AG08395 (cell line): Measurements from ENCODE around the gene SNAPC5.
"Not testable (repeated sequence)": the region's sequence is repeated elsewhere in the genome, so short reads cannot be mapped to it uniquely, and the experiment has no call there.

Experiments
- DNase-seq: peaks from one replicate; pipeline ENCODE4 v3.0.0; 2012; ENCODE audit warnings: mixed read lengths, low spot score

The SNAPC5 gene, protein sequence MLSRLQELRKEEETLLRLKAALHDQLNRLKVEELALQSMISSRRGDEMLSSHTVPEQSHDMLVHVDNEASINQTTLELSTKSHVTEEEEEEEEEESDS

GRCh38 chr15:66497502-66498455, at the start of gene SNAPC5:
SNAPC5 (minus strand) TSS chr15:66497762; CDS start chr15:66497731, 31 bp downstream.
- peak; percentile 94 for DNase-seq

DNA sequence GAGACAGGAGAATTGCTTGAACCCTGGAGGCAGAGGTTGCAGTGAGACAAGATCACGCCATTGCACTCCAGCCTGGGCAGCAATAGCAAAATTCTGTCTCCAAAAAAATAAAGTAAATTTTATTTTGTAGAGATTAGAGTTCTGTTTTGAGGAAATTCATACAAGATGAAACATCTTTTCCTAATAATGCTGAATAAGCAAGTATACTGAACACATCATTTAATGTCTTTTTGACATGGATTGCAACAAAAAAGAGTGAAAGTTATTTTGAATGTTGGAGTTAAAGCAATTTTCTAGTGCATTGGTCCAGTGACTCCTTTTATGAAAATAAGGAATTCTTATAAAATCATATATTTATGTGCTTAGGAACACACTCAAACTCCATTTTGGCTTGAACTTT, 47.7 kb upstream of the SNAPC5 start:
- DNase-seq = no peak

GRCh38 chr15:66542896-66543295, 45.3 kb upstream of the SNAPC5 start:
- DNase-seq = no peak

- no peak for DNase-seq
Measured at GRCh38 chr15:66535056-66535455, 37.5 kb upstream of the SNAPC5 start.

- DNase-seq = no peak
Measured at GRCh38 chr15:66524838-66525237, 27.3 kb upstream of the SNAPC5 start.

DNA sequence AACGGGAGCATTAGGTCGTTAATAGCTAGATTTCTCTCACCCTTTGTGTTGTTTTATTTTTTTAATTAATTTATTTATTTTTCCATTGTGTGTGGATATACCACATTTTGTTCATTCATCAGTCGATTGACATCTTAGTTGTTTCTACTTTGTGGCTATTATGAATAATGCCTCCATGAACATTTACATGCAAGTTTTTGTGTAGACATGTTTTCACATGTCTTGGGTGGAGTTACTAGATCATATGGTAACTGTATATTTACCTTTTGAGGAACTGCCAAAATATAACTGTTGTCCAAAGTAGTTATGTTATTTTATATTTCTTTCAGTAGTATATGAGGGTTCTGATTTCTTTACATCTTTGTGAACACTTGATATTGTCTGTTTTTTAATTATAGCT, 26.4 kb upstream of the SNAPC5 start:
- no peak for DNase-seq

- peak; percentile 32 for DNase-seq
Measured at GRCh38 chr15:66515901-66516322, 18.4 kb upstream of the SNAPC5 start.

DNA sequence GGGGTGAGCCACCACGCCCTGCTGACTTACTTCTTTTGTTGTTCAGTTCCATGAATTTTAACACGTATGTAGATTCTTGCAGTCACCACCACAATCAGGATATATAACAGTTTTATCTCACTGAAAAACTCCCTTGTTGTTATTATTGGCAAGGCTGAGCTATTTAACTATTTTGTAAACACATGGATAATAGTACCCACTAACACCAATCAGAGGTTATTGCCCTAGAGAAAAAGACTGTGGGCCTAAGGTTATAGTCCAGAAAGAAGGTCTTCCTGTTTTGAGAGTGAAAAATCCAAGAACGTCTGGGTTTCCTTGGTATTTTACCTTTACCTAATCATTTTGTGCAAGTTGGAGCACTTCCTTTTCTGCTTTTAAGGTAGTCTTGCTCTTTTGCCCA, 17.0 kb upstream of the SNAPC5 start:
- no peak for DNase-seq

DNA sequence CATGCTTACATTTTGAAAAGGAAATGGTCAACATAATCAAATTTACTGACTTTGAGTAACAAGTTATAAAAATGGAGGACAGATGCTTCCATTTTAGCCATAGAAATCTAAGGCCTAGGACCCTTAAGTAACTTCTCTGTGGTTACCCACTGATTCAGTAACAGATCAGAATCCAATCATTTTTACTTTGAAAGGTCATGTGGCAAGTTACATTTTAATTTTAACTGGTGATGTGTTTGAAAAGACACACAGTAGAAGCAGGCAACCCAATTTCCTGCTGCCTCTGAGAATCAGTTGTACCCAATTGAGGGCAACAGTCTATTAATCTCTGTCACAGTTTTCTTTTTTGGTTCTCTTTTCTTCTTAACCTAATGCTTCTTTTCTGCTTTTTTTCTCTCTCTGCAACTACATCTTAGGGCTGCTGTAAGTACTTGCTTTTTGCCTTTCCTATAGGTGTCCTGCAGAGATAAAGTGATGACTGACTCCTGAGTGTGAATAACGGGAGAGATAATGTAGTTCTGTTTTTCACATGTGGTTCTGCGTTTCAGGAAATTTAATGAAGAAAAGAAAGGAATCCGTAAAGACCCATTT, 10.8 kb upstream of the SNAPC5 start:
- DNase-seq = no peak

DNA sequence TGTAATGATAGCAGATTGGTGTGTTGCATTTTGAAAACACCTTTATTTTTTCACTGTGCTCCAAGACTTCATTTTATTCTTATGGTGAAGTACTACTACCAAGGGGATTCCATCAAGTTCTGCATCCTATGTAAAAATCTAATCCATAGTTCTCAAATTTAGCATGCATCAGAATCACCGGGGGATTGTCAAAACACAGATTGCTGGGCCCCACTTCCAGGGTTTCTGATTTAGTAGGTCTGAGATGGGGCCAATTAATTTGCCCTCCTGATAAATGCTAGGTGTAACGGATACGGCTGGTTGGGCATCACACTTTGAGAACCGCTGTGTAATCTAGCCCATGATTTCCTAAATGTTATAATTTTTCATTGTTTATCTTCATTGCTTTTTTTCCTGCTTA, 8.3 kb upstream of the SNAPC5 start:
- DNase-seq = no peak

DNA sequence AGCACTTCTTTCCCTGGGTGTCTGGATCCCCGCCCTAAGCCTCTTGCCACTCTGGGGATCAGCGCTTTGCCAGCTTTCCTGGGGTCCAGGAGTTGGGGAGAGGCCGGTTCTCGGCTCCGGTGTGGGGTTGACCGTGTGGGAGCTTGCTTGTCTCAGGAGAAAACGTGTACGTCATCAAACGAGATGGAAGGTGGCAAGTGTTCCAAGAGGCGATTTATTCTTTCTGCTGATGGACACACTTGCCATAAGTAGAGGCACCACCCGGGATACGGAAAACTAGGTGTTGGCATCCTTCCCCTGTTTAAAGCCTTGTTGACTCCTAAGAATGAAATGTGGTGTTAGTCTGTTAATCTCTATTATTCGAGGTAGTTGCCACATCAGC, 7.9 kb upstream of the SNAPC5 start:
- DNase-seq = no peak

DNA sequence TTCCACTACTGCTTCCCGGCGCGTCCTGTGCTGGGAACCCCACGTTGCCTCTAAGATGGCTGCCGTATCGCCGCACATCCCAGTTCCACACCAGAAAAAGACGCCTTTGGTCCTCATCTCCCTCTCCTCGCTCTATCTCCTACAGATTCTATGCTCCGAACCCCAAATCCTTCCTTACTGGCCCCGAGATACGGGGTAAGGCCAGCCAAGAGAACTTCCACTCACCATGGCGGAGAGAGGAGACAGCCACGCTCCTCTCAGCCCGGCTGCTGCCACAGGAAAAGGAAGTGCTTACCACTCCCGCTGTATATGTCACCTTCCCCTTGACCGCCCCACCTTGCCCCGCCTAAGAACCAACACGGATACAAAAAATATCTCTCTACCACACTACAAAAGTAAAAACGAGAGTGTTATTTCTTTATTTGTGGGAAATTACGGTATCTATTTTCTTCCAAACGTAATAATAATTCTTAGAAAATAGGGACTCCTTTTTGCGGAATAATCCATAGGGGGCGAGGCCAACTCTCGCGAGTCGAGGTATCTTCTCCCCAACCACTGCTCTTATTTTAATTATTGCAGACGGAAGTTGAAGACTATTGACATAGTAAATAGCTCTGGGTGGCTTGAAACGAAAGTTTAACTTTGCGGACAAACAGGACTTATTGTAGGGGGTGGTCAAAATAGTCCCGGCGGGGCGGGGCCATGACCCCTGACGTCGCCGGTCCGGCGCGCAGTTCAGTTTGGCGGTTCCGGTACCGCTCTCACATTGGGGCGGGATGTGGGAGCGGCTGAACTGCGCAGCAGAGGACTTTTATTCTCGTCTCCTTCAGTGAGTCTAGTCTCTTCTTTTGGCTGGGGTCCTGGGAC, 7.2 kb upstream of the SNAPC5 start, which contains the start of the genes RPL4 and ZWILCH:
Gene RPL4 (minus strand): TSS at position 293 of the 867 bp plus-strand sequence. CDS start 65 bp downstream, at position 228.
Gene ZWILCH (plus strand): TSS at position 764 of the 867 bp plus-strand sequence. CDS start 13 bp downstream, at position 777.
- DNase-seq = peak; percentile 87

DNA sequence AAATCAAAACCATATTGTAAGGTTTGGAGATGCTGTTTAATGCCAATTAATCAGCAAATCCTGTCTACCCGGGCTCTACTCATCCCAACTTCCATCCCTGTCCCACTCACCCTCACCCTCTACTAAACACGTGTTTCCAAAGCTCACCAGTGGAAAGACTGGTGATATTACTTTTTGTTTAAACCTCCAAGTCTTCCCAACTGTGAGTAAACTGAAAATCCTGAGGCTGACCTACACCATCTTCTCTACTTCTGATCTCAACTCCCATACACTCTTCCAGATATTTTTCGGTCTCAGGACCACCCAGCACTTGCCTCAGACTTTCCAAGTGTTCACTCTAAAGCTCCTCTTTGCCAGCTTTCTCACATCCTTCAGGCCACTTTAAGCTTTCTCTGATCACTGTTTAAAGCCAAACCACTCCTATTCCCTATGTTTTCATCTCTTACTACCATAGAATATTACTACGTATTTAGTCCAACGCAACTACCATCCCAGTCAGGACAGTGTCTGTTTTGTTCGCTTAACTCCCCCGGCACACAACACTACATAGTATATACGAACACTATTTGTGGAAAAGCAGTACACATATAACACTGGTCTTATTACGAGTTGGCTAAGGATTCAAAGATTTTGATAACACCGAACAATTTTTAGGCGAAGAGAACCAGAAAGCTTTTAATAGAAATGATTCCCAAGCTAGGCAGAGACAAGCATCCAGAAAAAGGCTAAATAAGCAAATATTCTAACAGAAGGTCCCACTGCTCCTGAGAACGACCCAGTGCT, 6.4 kb upstream of the SNAPC5 start:
- DNase-seq = peak; percentile 18

DNA sequence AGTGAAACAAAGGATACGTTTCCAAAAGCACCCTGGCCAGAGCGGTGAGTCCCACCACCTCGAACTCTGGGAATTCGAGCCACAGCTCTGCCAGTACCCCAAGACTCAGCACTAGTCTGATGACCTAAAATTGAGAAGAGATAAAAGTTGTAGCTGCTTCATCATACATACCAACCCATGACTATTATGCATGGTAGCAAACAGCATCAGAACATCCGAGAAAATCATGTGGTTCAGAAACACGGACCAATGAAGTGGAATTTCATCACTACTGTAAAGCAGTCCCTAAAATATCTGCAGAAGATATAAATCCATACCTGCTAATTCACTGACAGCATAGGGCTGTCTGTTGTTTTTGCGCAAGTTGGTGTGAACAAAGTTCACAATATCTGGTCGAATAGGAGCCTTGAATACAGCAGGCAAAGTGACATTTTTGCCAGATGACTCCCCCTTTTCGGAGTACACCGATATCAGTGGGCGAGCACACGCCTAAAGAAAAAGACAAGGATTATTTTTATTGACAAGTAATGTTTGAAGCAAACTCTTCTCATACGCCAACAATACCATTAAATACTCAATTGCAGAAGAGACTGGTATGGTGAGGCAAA, 5.6 kb upstream of the SNAPC5 start:
- DNase-seq = not testable (repeated sequence)

GRCh38 chr15:66502491-66502890, 4.9 kb upstream of the SNAPC5 start:
- no peak for DNase-seq

DNA sequence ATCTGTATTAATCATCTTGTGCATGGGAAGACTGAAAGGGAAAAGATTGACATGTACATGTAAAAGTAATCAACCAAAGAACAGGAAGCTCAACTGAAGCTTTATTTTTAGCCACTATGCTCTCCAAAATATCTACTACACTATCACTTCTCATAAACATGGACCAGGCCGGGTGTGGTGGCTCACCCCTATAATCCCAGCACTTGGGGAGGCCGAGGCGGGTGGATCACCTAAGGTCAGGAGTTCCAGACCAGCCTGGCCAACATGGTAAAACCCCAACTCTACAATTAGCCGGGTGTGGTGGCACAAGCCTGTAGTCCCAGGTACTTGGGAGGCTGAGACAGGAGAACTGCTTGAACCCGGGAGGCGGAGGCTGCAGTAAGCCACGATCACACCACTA, 2.8 kb upstream of the SNAPC5 start:
- not testable (repeated sequence) for DNase-seq

- peak; percentile 27 for DNase-seq
Measured at GRCh38 chr15:66498501-66499386, 1.2 kb upstream of the SNAPC5 start.

DNA sequence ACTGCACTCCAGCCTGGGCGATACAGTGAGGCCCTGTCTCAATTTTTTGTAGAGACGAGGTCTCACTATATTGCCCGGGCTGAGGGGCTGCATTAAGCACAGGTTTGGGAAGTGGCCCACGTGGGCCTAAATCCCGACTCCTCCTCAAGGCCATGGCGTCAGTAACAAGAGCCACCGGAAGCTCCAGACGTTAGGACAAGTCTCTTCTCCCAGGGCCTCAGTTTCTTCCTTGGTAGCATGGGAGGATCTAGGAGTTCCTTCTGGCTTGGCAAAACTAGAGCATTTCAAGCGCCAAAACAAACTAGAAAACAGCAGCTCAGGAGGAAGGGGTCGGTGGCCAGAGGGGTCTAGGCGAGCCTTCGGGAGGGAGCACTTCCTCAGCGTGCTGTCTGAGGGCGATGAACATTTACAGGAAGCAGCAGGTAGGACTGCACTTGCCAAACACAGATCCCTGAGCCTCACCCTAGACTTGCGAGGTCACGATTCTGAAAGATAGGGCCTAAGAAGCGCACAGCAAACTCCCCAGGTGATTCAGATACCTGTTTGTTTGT, 536 bp downstream of the SNAPC5 start:
- no peak for DNase-seq

DNA sequence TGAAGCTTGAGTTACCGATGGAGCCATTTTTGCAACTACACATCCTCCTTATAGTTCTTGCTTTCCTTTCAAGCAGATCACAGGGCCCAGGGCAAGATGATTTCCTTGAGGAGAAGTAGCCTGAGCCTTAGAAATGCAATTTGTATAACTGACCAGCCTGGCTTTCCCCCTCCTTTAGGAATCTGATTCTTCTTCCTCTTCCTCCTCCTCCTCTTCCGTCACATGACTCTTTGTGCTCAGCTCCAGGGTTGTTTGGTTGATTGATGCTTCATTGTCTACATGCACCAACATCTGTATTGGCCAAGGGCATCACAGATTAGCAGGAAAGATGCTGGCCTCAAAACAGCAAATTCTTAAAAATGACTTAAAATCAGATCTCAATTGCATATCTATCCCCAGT, 3.3 kb downstream of the SNAPC5 start:
- no peak for DNase-seq
